NCI-H2196 (cell line): Measurements from ENCODE around the gene ARFGAP3.
"Not testable (repeated sequence)": the region's sequence is repeated elsewhere in the genome, so short reads cannot be mapped to it uniquely, and the experiment has no call there.

Source experiments
- DNase-seq: peaks from one replicate; lab custom pipeline; 2025; ENCODE audit not compliant: unreplicated experiment; lab: John Stamatoyannopoulos, UW

The ARFGAP3 gene

GRCh38 chr22:42770448-42770726 lies 86.7 kb downstream of the ARFGAP3 start:
- no peak for DNase-seq

GRCh38 chr22:42769574-42770447 lies 87.3 kb downstream of the ARFGAP3 start:
- DNase-seq, result no peak

- DNase-seq, result no peak
Measured at GRCh38 chr22:42769238-42769573, 87.9 kb downstream of the ARFGAP3 start.

GRCh38 chr22:42768385-42769035 lies 88.6 kb downstream of the ARFGAP3 start:
- DNase-seq, result no peak

GRCh38 chr22:42766860-42767259 lies 90.2 kb downstream of the ARFGAP3 start:
- no peak for DNase-seq

- DNase-seq, result no peak
Measured at GRCh38 chr22:42764895-42765363, 92.1 kb downstream of the ARFGAP3 start.

GRCh38 chr22:42763965-42764480 lies 93.0 kb downstream of the ARFGAP3 start:
- DNase-seq, result no peak

GRCh38 chr22:42760806-42761565 lies 96.1 kb downstream of the ARFGAP3 start:
- no peak for DNase-seq

- DNase-seq, result no peak
Measured at GRCh38 chr22:42758931-42759629, 98.0 kb downstream of the ARFGAP3 start.

- DNase-seq, result not testable (repeated sequence)
Measured at GRCh38 chr22:42755553-42755952, 101.5 kb downstream of the ARFGAP3 start.

GRCh38 chr22:42755121-42755520 lies 102.0 kb downstream of the ARFGAP3 start:
- not testable (repeated sequence) for DNase-seq

GRCh38 chr22:42754658-42755057 lies 102.4 kb downstream of the ARFGAP3 start:
- DNase-seq, result no peak

GRCh38 chr22:42752912-42753311 lies 104.2 kb downstream of the ARFGAP3 start:
- DNase-seq, result no peak

- no peak for DNase-seq
Measured at GRCh38 chr22:42752230-42752746, 104.8 kb downstream of the ARFGAP3 start.

- not testable (repeated sequence) for DNase-seq
Measured at GRCh38 chr22:42750421-42750820, 106.7 kb downstream of the ARFGAP3 start.

GRCh38 chr22:42747701-42748513 lies 109.2 kb downstream of the ARFGAP3 start:
- DNase-seq, result no peak
